Neural cell (in vitro differentiated cells): ENCODE measurements around the gene PTDSS2.

Experiments
- EP300 ChIP-seq: fragments of 450-650 bp; conservative IDR thresholded peaks from 2 replicates; pipeline ENCODE4 v1.6.1; 2014; ENCODE audit warnings: antibody characterized with exemption, mild to moderate bottlenecking, moderate library complexity; ENCODE audit not compliant: poor library complexity, severe bottlenecking
- EZH2 ChIP-seq: fragments of 200-600, 300-800 bp; shearing (Covaris generic), sonication (generic); IDR thresholded peaks from 2 replicates; pipeline ENCODE4 v1.6.1; 2014; ENCODE audit warnings: antibody characterized with exemption, low read length, borderline replicate concordance, mild to moderate bottlenecking; ENCODE audit not compliant: insufficient read depth, poor library complexity, severe bottlenecking
- MXI1 ChIP-seq: fragments of 450-650 bp; conservative IDR thresholded peaks from 2 replicates; pipeline ENCODE4 v1.6.1; 2014; ENCODE audit warnings: antibody characterized with exemption, mild to moderate bottlenecking; ENCODE audit not compliant: poor library complexity, severe bottlenecking
- POLR2AphosphoS5 ChIP-seq: IDR thresholded peaks from 2 replicates; pipeline ENCODE4 v1.6.1; 2012
- RAD21 ChIP-seq: fragments of 450-650 bp; conservative IDR thresholded peaks from 2 replicates; pipeline ENCODE4 v1.6.1; 2014; ENCODE audit warnings: antibody characterized with exemption, mild to moderate bottlenecking, moderate library complexity
- SMC3 ChIP-seq: fragments of 450-650 bp; conservative IDR thresholded peaks from 2 replicates; pipeline ENCODE4 v1.6.1; 2014; ENCODE audit warnings: antibody characterized with exemption, mild to moderate bottlenecking, moderate library complexity; ENCODE audit not compliant: poor library complexity
- TAF1 ChIP-seq: IDR thresholded peaks from 2 replicates; pipeline ENCODE4 v1.6.1; 2012; ENCODE audit warnings: low read depth
- TF ChIP-seq, protein P1 (sequence below): fragments of 450-650 bp; IDR thresholded peaks from 2 replicates; pipeline ENCODE4 v1.5.1; 2014; ENCODE audit warnings: antibody characterized with exemption, mild to moderate bottlenecking, moderate library complexity; ENCODE audit not compliant: poor library complexity, severe bottlenecking
- TF ChIP-seq, protein P2 (sequence below): IDR thresholded peaks from 2 replicates; pipeline ENCODE4 v1.6.1; 2012; ENCODE audit warnings: borderline replicate concordance

DNA sequence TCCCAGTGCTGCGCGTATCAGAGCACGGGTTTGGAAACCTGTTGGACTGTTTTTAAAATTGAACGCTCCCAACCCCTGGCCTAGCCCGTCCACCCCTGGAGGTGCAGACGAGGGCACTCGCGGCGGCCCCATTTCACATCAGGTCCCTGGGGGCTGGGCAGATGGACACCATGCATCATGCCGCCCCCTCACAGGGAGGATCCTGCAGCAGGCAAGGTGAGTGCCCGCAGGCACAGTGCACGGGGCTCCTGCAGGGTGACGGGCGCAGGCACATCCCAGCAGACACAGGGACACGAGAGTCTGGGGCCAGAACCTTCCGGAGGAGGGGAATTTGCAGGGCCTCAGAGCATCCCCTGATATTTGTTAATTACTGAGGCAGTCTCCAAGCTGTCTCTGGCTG is 15.6 kb upstream of the PTDSS2 start:
- TF ChIP-seq POLR2AphosphoS5 (no peak), EP300 (no peak), RAD21 (no peak), EZH2 (no peak), TAF1 (no peak), MXI1 (no peak), SMC3 (no peak)
- TF ChIP-seq, protein P1, sequence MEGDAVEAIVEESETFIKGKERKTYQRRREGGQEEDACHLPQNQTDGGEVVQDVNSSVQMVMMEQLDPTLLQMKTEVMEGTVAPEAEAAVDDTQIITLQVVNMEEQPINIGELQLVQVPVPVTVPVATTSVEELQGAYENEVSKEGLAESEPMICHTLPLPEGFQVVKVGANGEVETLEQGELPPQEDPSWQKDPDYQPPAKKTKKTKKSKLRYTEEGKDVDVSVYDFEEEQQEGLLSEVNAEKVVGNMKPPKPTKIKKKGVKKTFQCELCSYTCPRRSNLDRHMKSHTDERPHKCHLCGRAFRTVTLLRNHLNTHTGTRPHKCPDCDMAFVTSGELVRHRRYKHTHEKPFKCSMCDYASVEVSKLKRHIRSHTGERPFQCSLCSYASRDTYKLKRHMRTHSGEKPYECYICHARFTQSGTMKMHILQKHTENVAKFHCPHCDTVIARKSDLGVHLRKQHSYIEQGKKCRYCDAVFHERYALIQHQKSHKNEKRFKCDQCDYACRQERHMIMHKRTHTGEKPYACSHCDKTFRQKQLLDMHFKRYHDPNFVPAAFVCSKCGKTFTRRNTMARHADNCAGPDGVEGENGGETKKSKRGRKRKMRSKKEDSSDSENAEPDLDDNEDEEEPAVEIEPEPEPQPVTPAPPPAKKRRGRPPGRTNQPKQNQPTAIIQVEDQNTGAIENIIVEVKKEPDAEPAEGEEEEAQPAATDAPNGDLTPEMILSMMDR, result no peak
- TF ChIP-seq, protein P2, sequence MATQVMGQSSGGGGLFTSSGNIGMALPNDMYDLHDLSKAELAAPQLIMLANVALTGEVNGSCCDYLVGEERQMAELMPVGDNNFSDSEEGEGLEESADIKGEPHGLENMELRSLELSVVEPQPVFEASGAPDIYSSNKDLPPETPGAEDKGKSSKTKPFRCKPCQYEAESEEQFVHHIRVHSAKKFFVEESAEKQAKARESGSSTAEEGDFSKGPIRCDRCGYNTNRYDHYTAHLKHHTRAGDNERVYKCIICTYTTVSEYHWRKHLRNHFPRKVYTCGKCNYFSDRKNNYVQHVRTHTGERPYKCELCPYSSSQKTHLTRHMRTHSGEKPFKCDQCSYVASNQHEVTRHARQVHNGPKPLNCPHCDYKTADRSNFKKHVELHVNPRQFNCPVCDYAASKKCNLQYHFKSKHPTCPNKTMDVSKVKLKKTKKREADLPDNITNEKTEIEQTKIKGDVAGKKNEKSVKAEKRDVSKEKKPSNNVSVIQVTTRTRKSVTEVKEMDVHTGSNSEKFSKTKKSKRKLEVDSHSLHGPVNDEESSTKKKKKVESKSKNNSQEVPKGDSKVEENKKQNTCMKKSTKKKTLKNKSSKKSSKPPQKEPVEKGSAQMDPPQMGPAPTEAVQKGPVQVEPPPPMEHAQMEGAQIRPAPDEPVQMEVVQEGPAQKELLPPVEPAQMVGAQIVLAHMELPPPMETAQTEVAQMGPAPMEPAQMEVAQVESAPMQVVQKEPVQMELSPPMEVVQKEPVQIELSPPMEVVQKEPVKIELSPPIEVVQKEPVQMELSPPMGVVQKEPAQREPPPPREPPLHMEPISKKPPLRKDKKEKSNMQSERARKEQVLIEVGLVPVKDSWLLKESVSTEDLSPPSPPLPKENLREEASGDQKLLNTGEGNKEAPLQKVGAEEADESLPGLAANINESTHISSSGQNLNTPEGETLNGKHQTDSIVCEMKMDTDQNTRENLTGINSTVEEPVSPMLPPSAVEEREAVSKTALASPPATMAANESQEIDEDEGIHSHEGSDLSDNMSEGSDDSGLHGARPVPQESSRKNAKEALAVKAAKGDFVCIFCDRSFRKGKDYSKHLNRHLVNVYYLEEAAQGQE, result no peak
